GM12873 (cell line): ENCODE measurements around the gene SERGEF.

Experiments
- CTCF ChIP-seq: IDR thresholded peaks from 2 replicates; pipeline ENCODE4 v1.5.1; 2012; ENCODE audit warnings: low read depth, mild to moderate bottlenecking, moderate library complexity, low read length, control low read depth; ENCODE audit not compliant: insufficient read depth; ENCODE audit errors: missing control alignments

The SERGEF gene

GRCh38 chr11:17782145-17782544, 230.7 kb downstream of the SERGEF start:
- TF ChIP-seq CTCF = no peak

- no peak for TF ChIP-seq CTCF
These were observed 231.2 kb downstream of the SERGEF start for GRCh38 chr11:17781626-17782025.

- no peak for TF ChIP-seq CTCF
These were observed 231.6 kb downstream of the SERGEF start for GRCh38 chr11:17781221-17781620.

GRCh38 chr11:17780668-17781067, 232.2 kb downstream of the SERGEF start:
- no peak for TF ChIP-seq CTCF

GRCh38 chr11:17779861-17780594, 232.8 kb downstream of the SERGEF start:
- no peak for TF ChIP-seq CTCF

GRCh38 chr11:17778956-17779860, 233.6 kb downstream of the SERGEF start:
- no peak for TF ChIP-seq CTCF

- TF ChIP-seq CTCF = no peak
These were observed 234.5 kb downstream of the SERGEF start for GRCh38 chr11:17778352-17778751.
